H9 (cell line): ENCODE results near the gene TIFAB. TPM values are rescaled to one million over a fixed set of nuclear protein-coding genes. Genes with fewer than 3 reads are reported as not detected.
A peak's percentile ranks its signal among the peaks of the same experiment; 100 is the strongest.

ENCODE experiments used
- DNase-seq: peaks from one replicate; pipeline ENCODE4 v3.0.0-alpha.2; 2017
- H2AFZ ChIP-seq: one replicate; pipeline ENCODE4 v1.6.1; 2013; ENCODE audit warnings: mild to moderate bottlenecking, low read length, control low read depth, moderate library complexity
- H2AK5ac ChIP-seq: 2 replicates; pipeline ENCODE4 v1.6.1; 2013; ENCODE audit warnings: low read length, control low read depth, mixed read lengths; ENCODE audit not compliant: insufficient read length
- H2BK120ac ChIP-seq: one replicate; pipeline ENCODE4 v1.6.1; 2013; ENCODE audit warnings: low read depth, mild to moderate bottlenecking, low read length, control low read depth, inconsistent platforms; ENCODE audit not compliant: poor library complexity, severe bottlenecking
- H2BK12ac ChIP-seq: 2 replicates; pipeline ENCODE4 v1.6.1; 2013; ENCODE audit warnings: low read length, control low read depth, mixed read lengths, low read depth; ENCODE audit not compliant: insufficient read length
- H2BK15ac ChIP-seq: 2 replicates; pipeline ENCODE4 v1.6.1; 2013; ENCODE audit warnings: low read depth, low read length, control low read depth
- H2BK20ac ChIP-seq: one replicate; pipeline ENCODE4 v1.6.1; 2013; ENCODE audit warnings: low read depth, mild to moderate bottlenecking, low read length, control low read depth, inconsistent platforms; ENCODE audit not compliant: poor library complexity, severe bottlenecking
- H2BK5ac ChIP-seq: 2 replicates; pipeline ENCODE4 v1.6.1; 2013; ENCODE audit warnings: low read length, control low read depth, mixed read lengths; ENCODE audit not compliant: insufficient read length
- H3K14ac ChIP-seq: 2 replicates; pipeline ENCODE4 v1.6.1; 2013; ENCODE audit warnings: low read length, control low read depth; ENCODE audit not compliant: insufficient read depth
- H3K18ac ChIP-seq: 2 replicates; pipeline ENCODE4 v1.6.1; 2013; ENCODE audit warnings: low read depth, mild to moderate bottlenecking, mixed read lengths, low read length, control low read depth; ENCODE audit not compliant: insufficient read length
- H3K23ac ChIP-seq: 2 replicates; pipeline ENCODE4 v1.6.1; 2013; ENCODE audit warnings: low read length, control low read depth, mixed read lengths, low read depth; ENCODE audit not compliant: insufficient read length
- H3K23me2 ChIP-seq: 2 replicates; pipeline ENCODE4 v1.6.1; 2013; ENCODE audit warnings: low read depth, mild to moderate bottlenecking, mixed read lengths, low read length, control low read depth; ENCODE audit not compliant: insufficient read length, poor library complexity, severe bottlenecking
- H3K27ac ChIP-seq: 2 replicates; pipeline ENCODE4 v1.5.1; 2013; ENCODE audit warnings: low read length, control low read depth, mixed read lengths, low read depth; ENCODE audit not compliant: insufficient read length
- H3K27me3 ChIP-seq: 2 replicates; pipeline ENCODE4 v1.6.1; 2013; ENCODE audit warnings: low read length, control low read depth, inconsistent platforms; ENCODE audit not compliant: insufficient read depth
- H3K4ac ChIP-seq: 2 replicates; pipeline ENCODE4 v1.6.1; 2013; ENCODE audit warnings: low read depth, mild to moderate bottlenecking, control low read depth, inconsistent platforms, low read length, moderate library complexity
- H3K4me1 ChIP-seq: 2 replicates; pipeline ENCODE4 v1.6.1; 2013; ENCODE audit warnings: low read length, control low read depth, inconsistent platforms; ENCODE audit not compliant: insufficient read depth
- H3K4me2 ChIP-seq: 2 replicates; pipeline ENCODE4 v1.6.1; 2013; ENCODE audit warnings: low read length, control low read depth, mixed read lengths; ENCODE audit not compliant: insufficient read length, insufficient read depth
- H3K56ac ChIP-seq: 2 replicates; pipeline ENCODE4 v1.6.1; 2013; ENCODE audit warnings: low read depth, mild to moderate bottlenecking, mixed read lengths, low read length, control low read depth; ENCODE audit not compliant: insufficient read length
- H3K79me1 ChIP-seq: 2 replicates; pipeline ENCODE4 v1.6.1; 2013; ENCODE audit warnings: low read depth, mild to moderate bottlenecking, moderate library complexity, low read length, control low read depth, inconsistent platforms; ENCODE audit not compliant: insufficient read depth, poor library complexity, severe bottlenecking
- H3K79me2 ChIP-seq: 2 replicates; pipeline ENCODE4 v1.6.1; 2013; ENCODE audit warnings: low read length, control low read depth, inconsistent platforms; ENCODE audit not compliant: insufficient read depth
- H3K9ac ChIP-seq: 2 replicates; pipeline ENCODE4 v1.6.1; 2013; ENCODE audit warnings: low read length, control low read depth, mixed read lengths; ENCODE audit not compliant: insufficient read length; ENCODE audit errors: extremely low read depth
- H3K9me3 ChIP-seq: one replicate; pipeline ENCODE4 v1.6.1; 2013; ENCODE audit warnings: low read depth, low read length, inconsistent platforms; ENCODE audit not compliant: control insufficient read depth
- H3T11ph ChIP-seq: one replicate; pipeline ENCODE4 v1.6.1; 2013; ENCODE audit warnings: mild to moderate bottlenecking, low read length, control low read depth, inconsistent platforms
- H4K20me1 ChIP-seq: one replicate; pipeline ENCODE4 v1.6.1; 2013; ENCODE audit not compliant: control insufficient read depth, insufficient read length, insufficient read depth
- H4K5ac ChIP-seq: 2 replicates; pipeline ENCODE4 v1.6.1; 2013; ENCODE audit warnings: low read depth, mild to moderate bottlenecking, mixed read lengths, low read length, control low read depth; ENCODE audit not compliant: insufficient read length
- H4K8ac ChIP-seq: replicated peaks from 2 replicates; pipeline ENCODE4 v1.6.1; 2013; ENCODE audit warnings: low read length, control low read depth, mixed read lengths, low read depth; ENCODE audit not compliant: insufficient read length
- H4K91ac ChIP-seq: 2 replicates; pipeline ENCODE4 v1.6.1; 2013; ENCODE audit warnings: low read depth, mild to moderate bottlenecking, moderate library complexity, mixed read lengths, low read length, control low read depth; ENCODE audit not compliant: insufficient read length
- H3K27ac Mint-ChIP-seq, 3 experiments: 2 replicates in 2 of 3; 3 replicates in 1 of 3; pipeline ENCODE4 v1.8.0; 2020 to 2021; ENCODE audit warnings: mixed read lengths in 3 of 3, mild to moderate bottlenecking in 1 of 3, moderate library complexity in 1 of 3
- H3K27me3 Mint-ChIP-seq: 2 replicates; pipeline ENCODE4 v1.8.0; 2021; ENCODE audit warnings: low read depth, mild to moderate bottlenecking, moderate library complexity, mixed read lengths
- H3K36me3 Mint-ChIP-seq, 3 experiments: 2 replicates in 2 of 3; 3 replicates in 1 of 3; pipeline ENCODE4 v1.8.0; 2020 to 2021; ENCODE audit warnings: low read depth in 3 of 3, mixed read lengths in 3 of 3; ENCODE audit not compliant: insufficient read depth in 1 of 3
- H3K4me1 Mint-ChIP-seq, 2 experiments: 2 replicates each; pipeline ENCODE4 v1.8.0; 2020; ENCODE audit warnings: mixed read lengths in 2 of 2
- H3K4me3 Mint-ChIP-seq, 2 experiments: 2 replicates in 1 of 2; 3 replicates in 1 of 2; pipeline ENCODE4 v1.8.0; 2020 to 2021; ENCODE audit warnings: mild to moderate bottlenecking in 2 of 2, mixed read lengths in 2 of 2, moderate library complexity in 1 of 2
- H3K9me3 Mint-ChIP-seq, 2 experiments: 2 replicates in 1 of 2; 3 replicates in 1 of 2; pipeline ENCODE4 v1.8.0; 2020; ENCODE audit warnings: mild to moderate bottlenecking in 2 of 2, mixed read lengths in 2 of 2, moderate library complexity in 1 of 2
- WGBS: extraction: QIAGEN DNeasy Blood & Tissue Kit; methylation state at CpG from one replicate; pipeline ENCODE4 v1.1.7; 2013; ENCODE audit warnings: missing lambda C conversion rate, low lambda C conversion rate, mixed read lengths; ENCODE audit not compliant: insufficient read length; ENCODE audit errors: extremely low coverage; 5-methylcytosine and 5-hydroxymethylcytosine counted together
- total RNA-seq: library from RNA; stranded (reverse); gene quantifications from 2 replicates; pipeline ENCODE4 v1.2.1, GENCODE V29; 2021
- TF ChIP-seq, protein P1 (sequence below): fragments of 200-600 bp; sonication (generic); conservative IDR thresholded peaks from 3 replicates; pipeline ENCODE4 v1.8.0; 2021; ENCODE audit warnings: antibody characterized with exemption, mild to moderate bottlenecking

Gene TIFAB
- total RNA-seq, 1 experiment from 2014 or later = not detected

DNA sequence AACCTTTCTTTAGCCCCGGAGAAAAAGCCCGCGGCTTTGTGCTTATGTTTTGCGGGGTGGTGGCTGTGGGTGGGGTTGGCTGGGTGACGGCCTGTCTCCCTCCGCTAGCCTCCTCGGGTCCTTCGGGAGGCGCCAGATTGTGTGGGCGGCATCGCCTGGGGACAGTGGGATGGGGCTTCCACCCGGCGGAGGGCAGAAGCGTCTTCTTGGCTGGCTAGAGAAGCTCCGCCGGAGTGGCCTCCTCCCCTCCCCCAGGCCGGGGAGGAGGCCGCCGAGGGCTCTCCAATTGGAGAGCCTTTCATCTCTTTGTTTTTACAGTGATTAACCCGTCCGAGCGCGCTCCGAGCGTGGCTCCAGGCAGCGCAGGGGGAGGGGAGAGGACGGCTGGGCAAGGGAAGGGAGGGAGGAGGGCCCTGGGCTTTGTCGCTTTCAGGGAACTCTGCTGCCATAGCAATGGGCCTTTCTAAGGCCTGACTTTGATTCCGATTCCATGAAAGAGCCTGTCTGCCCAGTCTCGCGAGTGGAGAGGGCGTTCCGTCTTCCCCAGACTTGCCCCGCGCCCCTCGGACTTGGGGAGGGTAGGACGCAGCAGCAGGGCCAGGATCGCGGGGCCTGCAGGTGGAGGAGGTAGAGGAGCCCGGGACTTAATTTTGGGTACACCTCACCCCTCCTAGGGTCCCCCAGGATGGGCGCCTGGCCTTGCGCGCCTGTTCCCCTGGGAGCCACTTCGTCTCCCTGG is 36.7 kb upstream of the TIFAB start:
- no peak overlapping the region for H3K56ac ChIP-seq
- no peak overlapping the region for H4K91ac ChIP-seq
- H3T11ph ChIP-seq = no peak overlapping the region
- no peak overlapping the region for H2BK5ac ChIP-seq
- peak overlapping the region; percentile 52 to 84; a peak in 4 of 5 replicates for H3K4me3 Mint-ChIP-seq
- H3K27ac ChIP-seq = no peak overlapping the region
- no peak overlapping the region for H2BK15ac ChIP-seq
- no peak overlapping the region for H2BK20ac ChIP-seq
- no CpG with 5 or more reads among the region's 44 CpGs for WGBS
- no peak overlapping the region for H2BK12ac ChIP-seq
- no peak overlapping the region for H3K14ac ChIP-seq
- H2AK5ac ChIP-seq = no peak overlapping the region
- no peak overlapping the region for H3K27ac Mint-ChIP-seq
- no peak overlapping the region for H4K5ac ChIP-seq
- no peak overlapping the region for H3K23ac ChIP-seq
- H3K4me1 Mint-ChIP-seq = peaks cover 50 to 62% of the 10 kb centered on the region in 2 experiments
- no peak overlapping the region for H3K18ac ChIP-seq
- peaks cover 24% of the 10 kb centered on the region for H3K23me2 ChIP-seq
- H3K9me3 ChIP-seq = no peaks in the 10 kb centered on the region
- H4K8ac ChIP-seq = no peak overlapping the region
- H3K9me3 Mint-ChIP-seq = peaks cover 2 to 3% of the 10 kb centered on the region in 2 experiments; a peak in 1 of 5 replicates
- no peak overlapping the region for H2BK120ac ChIP-seq
- H3K79me2 ChIP-seq = no peaks in the 10 kb centered on the region
- H3K4me1 ChIP-seq = peaks cover 2% of the 10 kb centered on the region; the same call in 1 of the 2 replicates
- H2AFZ ChIP-seq = no peak overlapping the region
- H3K4me2 ChIP-seq = peak overlapping the region; percentile 46
- H3K9ac ChIP-seq = no peak overlapping the region
- H3K27me3 ChIP-seq = peaks cover 83% of the 10 kb centered on the region
- no peak overlapping the region for H3K4ac ChIP-seq
- H3K36me3 Mint-ChIP-seq = 0 out of 7 replicates have a peak, but pooled peaks cover 0 to 2% (median 0%) of the 10 kb centered on the region in 3 experiments
- H3K79me1 ChIP-seq = no peaks in the 10 kb centered on the region
- no peaks in the 10 kb centered on the region for H4K20me1 ChIP-seq
- TF ChIP-seq, protein P1, sequence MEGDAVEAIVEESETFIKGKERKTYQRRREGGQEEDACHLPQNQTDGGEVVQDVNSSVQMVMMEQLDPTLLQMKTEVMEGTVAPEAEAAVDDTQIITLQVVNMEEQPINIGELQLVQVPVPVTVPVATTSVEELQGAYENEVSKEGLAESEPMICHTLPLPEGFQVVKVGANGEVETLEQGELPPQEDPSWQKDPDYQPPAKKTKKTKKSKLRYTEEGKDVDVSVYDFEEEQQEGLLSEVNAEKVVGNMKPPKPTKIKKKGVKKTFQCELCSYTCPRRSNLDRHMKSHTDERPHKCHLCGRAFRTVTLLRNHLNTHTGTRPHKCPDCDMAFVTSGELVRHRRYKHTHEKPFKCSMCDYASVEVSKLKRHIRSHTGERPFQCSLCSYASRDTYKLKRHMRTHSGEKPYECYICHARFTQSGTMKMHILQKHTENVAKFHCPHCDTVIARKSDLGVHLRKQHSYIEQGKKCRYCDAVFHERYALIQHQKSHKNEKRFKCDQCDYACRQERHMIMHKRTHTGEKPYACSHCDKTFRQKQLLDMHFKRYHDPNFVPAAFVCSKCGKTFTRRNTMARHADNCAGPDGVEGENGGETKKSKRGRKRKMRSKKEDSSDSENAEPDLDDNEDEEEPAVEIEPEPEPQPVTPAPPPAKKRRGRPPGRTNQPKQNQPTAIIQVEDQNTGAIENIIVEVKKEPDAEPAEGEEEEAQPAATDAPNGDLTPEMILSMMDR = no peak
- DNase-seq = peak; percentile 91
- no peaks in the 10 kb centered on the region for H3K27me3 Mint-ChIP-seq
